Thyroid gland (tissue), 4 donors: Measurements from ENCODE around the gene WDR4. TPM values are rescaled to one million over a fixed set of nuclear protein-coding genes. Genes with fewer than 3 reads are reported as not detected.
"Not testable (repeated sequence)": the region's sequence is repeated elsewhere in the genome, so short reads cannot be mapped to it uniquely, and the experiment has no call there.

Experiments used
- DNase-seq, 2 donors: peaks; one replicate each; pipeline ENCODE4 v3.0.0-alpha.2; 2019
- H3K27ac ChIP-seq, 3 donors: fragments of 200-600 bp; sonication (generic); 1 replicate in 2 of 3; 2 replicates in 1 of 3; pipeline ENCODE4 v1.5.1; 2016 to 2019; ENCODE audit warnings: mild to moderate bottlenecking in 1 of 3, moderate library complexity in 1 of 3
- H3K27me3 ChIP-seq: fragments of 200-600 bp; sonication (generic); one replicate; pipeline ENCODE4 v1.5.1; 2019
- H3K36me3 ChIP-seq, 2 donors: fragments of 200-600 bp; sonication (generic); one replicate each; pipeline ENCODE4 v1.5.1; 2016 to 2019
- H3K4me1 ChIP-seq, 2 donors: fragments of 200-600 bp; sonication (generic); one replicate each; pipeline ENCODE4 v1.5.1; 2017 to 2019
- H3K4me3 ChIP-seq, 3 donors: fragments of 200-600 bp; sonication (generic); replicated peaks in 1 of 3; 1 replicate in 2 of 3; 2 replicates in 1 of 3; pipeline ENCODE4 v1.5.1; 2016; ENCODE audit warnings: mild to moderate bottlenecking in 1 of 3
- H3K9me3 ChIP-seq: fragments of 200-600 bp; sonication (generic); one replicate; pipeline ENCODE4 v1.5.1; 2017
- CTCF ChIP-seq, 6 experiments: fragments of 200-600 bp in 3 of 6; fragments of 450-650 bp in 3 of 6; sonication (generic) in 3 of 6; IDR thresholded peaks; one replicate each; pipeline ENCODE4 v1.5.1; 2016 to 2019; ENCODE audit warnings: antibody characterized with exemption in 6 of 6, mild to moderate bottlenecking in 2 of 6, inconsistent platforms in 1 of 6, moderate library complexity in 1 of 6
- POLR2A ChIP-seq, 2 donors: fragments of 450-650 bp; IDR thresholded peaks; one replicate each; pipeline ENCODE4 v1.6.1; 2017; ENCODE audit warnings: antibody characterized with exemption in 2 of 2, mild to moderate bottlenecking in 2 of 2, moderate library complexity in 1 of 2
- WGBS, 2 donors: methylation state at CpG; one replicate each; pipeline ENCODE4 v1.1.5; 2017; 5-methylcytosine and 5-hydroxymethylcytosine counted together
- intact Hi-C: fragments of 100-400 bp; cut with DNase I; formaldehyde crosslinking; loops from one replicate; pipeline ENCODE4 v1.15.1; 2023
- total RNA-seq, 4 donors: library from RNA; depleted of rRNA; stranded (reverse); fragments of >200 nt; gene quantifications; one replicate each; pipeline ENCODE4 v1.2.3, GENCODE V29; 2016

WDR4 gene
- total RNA-seq, 4 donors from 2014 or later, result 8.1 to 13.2 (median 10.9) TPM

- peak overlapping the region; percentile 81 to 89 (median 83) for H3K27ac ChIP-seq
- H3K4me1 ChIP-seq, result no peaks in the 10 kb centered on the region
- H3K36me3 ChIP-seq, result peaks cover 7 to 8% of the 10 kb centered on the region in 2 donors
- no peak for TF ChIP-seq CTCF (IDR thresholded peaks at IDR 0.05)
- TF ChIP-seq POLR2A (IDR thresholded peaks at IDR 0.05), result no peak
- no peaks in the 10 kb centered on the region for H3K9me3 ChIP-seq
- H3K4me3 ChIP-seq, result peak overlapping the region in 2 of 3 donors; percentile 45 to 69
- no peaks in the 10 kb centered on the region for H3K27me3 ChIP-seq
- WGBS, 2 donors, result 16% methylated on average over 17 to 18 of the region's 18 CpGs
- DNase-seq, result no peak
- intact Hi-C loops, result no loop called here
Measured at GRCh38 chr21:42892582-42892930, 13.2 kb upstream of the WDR4 start.

GRCh38 chr21:42887326-42887725 lies 8.0 kb upstream of the WDR4 start:
- intact Hi-C loops, result no loop called here
- no peak for TF ChIP-seq POLR2A (IDR thresholded peaks at IDR 0.05)
- no peak for TF ChIP-seq CTCF (IDR thresholded peaks at IDR 0.05)
- Histone ChIP-seq H3K4me1 (no peaks in the 10 kb centered on the region), H3K4me3 (no peak overlapping the region), H3K9me3 (no peaks in the 10 kb centered on the region), H3K27ac (no peak overlapping the region), H3K27me3 (no peaks in the 10 kb centered on the region), H3K36me3 (no peaks in the 10 kb centered on the region)
- 44 to 47% methylated on average over 5 of the region's 5 CpGs for WGBS, 2 donors
- no peak for DNase-seq

GRCh38 chr21:42883921-42884320 lies 4.6 kb upstream of the WDR4 start:
- intact Hi-C loops, result no loop called here
- 45 to 97% methylated on average over 1 of the region's 1 CpG for WGBS, 2 donors
- no peaks in the 10 kb centered on the region for H3K27me3 ChIP-seq
- no peak for DNase-seq
- peaks cover 6% of the 10 kb centered on the region in 2 donors for H3K4me1 ChIP-seq
- TF ChIP-seq POLR2A (IDR thresholded peaks at IDR 0.05), result no peak
- no peak for TF ChIP-seq CTCF (IDR thresholded peaks at IDR 0.05)
- H3K27ac ChIP-seq, result no peak overlapping the region
- H3K4me3 ChIP-seq, result no peak overlapping the region
- no peaks in the 10 kb centered on the region for H3K9me3 ChIP-seq
- no peaks in the 10 kb centered on the region for H3K36me3 ChIP-seq

GRCh38 chr21:42880352-42880751 lies 1.0 kb upstream of the WDR4 start:
- Histone ChIP-seq H3K4me1 (peaks cover 10 to 17% of the 10 kb centered on the region in 2 donors), H3K4me3 (no peak overlapping the region), H3K27ac (no peak overlapping the region), H3K27me3 (no peaks in the 10 kb centered on the region), H3K9me3 (no peaks in the 10 kb centered on the region), H3K36me3 (peaks cover 0 to 3% of the 10 kb centered on the region in 2 donors)
- 97 to 99% methylated on average over 6 of the region's 6 CpGs for WGBS, 2 donors
- no peak for DNase-seq
- TF ChIP-seq POLR2A (IDR thresholded peaks at IDR 0.05) (no peak), CTCF (IDR thresholded peaks at IDR 0.05) (no peak)
- intact Hi-C loops, result no loop called here

- H3K27ac ChIP-seq, result peak overlapping the region in 1 of 3 donors; percentile 39
- no peak for DNase-seq
- H3K9me3 ChIP-seq, result no peaks in the 10 kb centered on the region
- no peak for TF ChIP-seq POLR2A (IDR thresholded peaks at IDR 0.05)
- no peak for TF ChIP-seq CTCF (IDR thresholded peaks at IDR 0.05)
- intact Hi-C loops, result no loop called here
- peaks cover 0 to 12% of the 10 kb centered on the region in 2 donors for H3K36me3 ChIP-seq
- no peaks in the 10 kb centered on the region for H3K27me3 ChIP-seq
- H3K4me1 ChIP-seq, result peaks cover 10 to 17% of the 10 kb centered on the region in 2 donors
- WGBS, 2 donors, result 1 to 2% methylated on average over 15 of the region's 15 CpGs
- H3K4me3 ChIP-seq, result peak overlapping the region; percentile 22 to 94 (median 80)
Measured at GRCh38 chr21:42878678-42878992, 704 bp downstream of the WDR4 start.

GRCh38 chr21:42875811-42876210 lies 3.5 kb downstream of the WDR4 start:
- Histone ChIP-seq H3K36me3 (peaks cover 25 to 35% of the 10 kb centered on the region in 2 donors), H3K4me1 (peaks cover 10 to 17% of the 10 kb centered on the region in 2 donors)
- 93 to 98% methylated on average over 10 of the region's 10 CpGs for WGBS, 2 donors
- DNase-seq, H3K9me3 ChIP-seq, H3K27me3 ChIP-seq, H3K27ac ChIP-seq, intact Hi-C loops, H3K4me3 ChIP-seq: not testable (repeated sequence)
